ENCODE results near the gene CAMK4.
A peak's percentile ranks its signal among the peaks of the same experiment; 100 is the strongest.

CAMK4 gene

GRCh38 chr5:111385051-111385450, 160.9 kb downstream of the CAMK4 start:
- no peak for TF ChIP-seq CTCF (conservative IDR thresholded peaks at IDR 0.05; ENCODE audit: control insufficient read depth, insufficient read depth, low read depth, low read length)
- no peak overlapping the region for H3K4me3 ChIP-seq (ENCODE audit: control insufficient read depth, low read depth, low read length)
- DNase-seq (ENCODE audit: low read depth): no peak

GRCh38 chr5:111385970-111386831, 162.0 kb downstream of the CAMK4 start:
- H3K4me3 ChIP-seq (ENCODE audit: control insufficient read depth, low read depth, low read length): no peak overlapping the region
- TF ChIP-seq CTCF (conservative IDR thresholded peaks at IDR 0.05; ENCODE audit: control insufficient read depth, insufficient read depth, low read depth, low read length): no peak
- DNase-seq (ENCODE audit: low read depth): no peak

GRCh38 chr5:111386832-111387162, 162.6 kb downstream of the CAMK4 start:
- H3K4me3 ChIP-seq (ENCODE audit: control insufficient read depth, low read depth, low read length): no peak overlapping the region
- DNase-seq (ENCODE audit: low read depth): no peak
- TF ChIP-seq CTCF (conservative IDR thresholded peaks at IDR 0.05; ENCODE audit: control insufficient read depth, insufficient read depth, low read depth, low read length): no peak

- DNase-seq (ENCODE audit: low read depth): no peak
- no peak for TF ChIP-seq CTCF (conservative IDR thresholded peaks at IDR 0.05; ENCODE audit: control insufficient read depth, insufficient read depth, low read depth, low read length)
- H3K4me3 ChIP-seq (ENCODE audit: control insufficient read depth, low read depth, low read length): no peak overlapping the region
Observed at GRCh38 chr5:111387361-111387760, 163.2 kb downstream of the CAMK4 start.

GRCh38 chr5:111389390-111390082, 165.4 kb downstream of the CAMK4 start:
- TF ChIP-seq CTCF (conservative IDR thresholded peaks at IDR 0.05; ENCODE audit: control insufficient read depth, insufficient read depth, low read depth, low read length): no peak
- H3K4me3 ChIP-seq (ENCODE audit: control insufficient read depth, low read depth, low read length): no peak overlapping the region
- peak; percentile 78 for DNase-seq (ENCODE audit: low read depth)

GRCh38 chr5:111392181-111392580, 168.0 kb downstream of the CAMK4 start:
- no peak for DNase-seq (ENCODE audit: low read depth)
- H3K4me3 ChIP-seq (ENCODE audit: control insufficient read depth, low read depth, low read length): no peak overlapping the region
- no peak for TF ChIP-seq CTCF (conservative IDR thresholded peaks at IDR 0.05; ENCODE audit: control insufficient read depth, insufficient read depth, low read depth, low read length)

Data from fibroblast of mammary gland (primary cell).